ENCODE measurements around the gene ECEL1.
"Not testable (repeated sequence)": the region's sequence is repeated elsewhere in the genome, so short reads cannot be mapped to it uniquely, and the experiment has no call there.

Gene ECEL1

GRCh38 chr2:232487385-232488096 is at the start of gene ECEL1:
Gene ECEL1, minus strand, starts transcription at chr2:232487834. Its CDS starts 1,181 bp downstream, at chr2:232486653.
- no peak for DNase-seq

GRCh38 chr2:232537079-232537478 is 49.4 kb upstream of the ECEL1 start:
- DNase-seq, result peak; percentile 5

GRCh38 chr2:232535761-232536530 is 48.3 kb upstream of the ECEL1 start:
- DNase-seq, result no peak

GRCh38 chr2:232534940-232535651 is 47.5 kb upstream of the ECEL1 start:
- no peak for DNase-seq

- DNase-seq, result no peak
Measured at GRCh38 chr2:232533944-232534710, 46.5 kb upstream of the ECEL1 start.

GRCh38 chr2:232532821-232533220 is 45.2 kb upstream of the ECEL1 start:
- DNase-seq, result not testable (repeated sequence)

GRCh38 chr2:232532419-232532818 is 44.8 kb upstream of the ECEL1 start:
- no peak for DNase-seq

GRCh38 chr2:232530626-232531260 is 43.1 kb upstream of the ECEL1 start:
- no peak for DNase-seq

GRCh38 chr2:232529806-232530547 is 42.3 kb upstream of the ECEL1 start:
- DNase-seq, result no peak

GRCh38 chr2:232528746-232529460 is 41.3 kb upstream of the ECEL1 start:
- DNase-seq, result no peak

GRCh38 chr2:232527905-232528470 is 40.4 kb upstream of the ECEL1 start:
- no peak for DNase-seq

GRCh38 chr2:232526372-232526941 is 38.8 kb upstream of the ECEL1 start:
- DNase-seq, result no peak

GRCh38 chr2:232525791-232526371 is 38.2 kb upstream of the ECEL1 start, which contains the start of gene CHRND:
Gene CHRND, plus strand, starts transcription at chr2:232526160. Its CDS starts 56 bp downstream, at chr2:232526216.
- DNase-seq, result no peak

- no peak for DNase-seq
Measured at GRCh38 chr2:232525199-232525598, 37.6 kb upstream of the ECEL1 start.

GRCh38 chr2:232524771-232525170 is 37.1 kb upstream of the ECEL1 start:
- no peak for DNase-seq

GRCh38 chr2:232523682-232524597 is 36.3 kb upstream of the ECEL1 start:
- peak; percentile 16 for DNase-seq

GRCh38 chr2:232523402-232523681 is 35.7 kb upstream of the ECEL1 start:
- no peak for DNase-seq

- DNase-seq, result no peak
Measured at GRCh38 chr2:232522623-232523401, 35.2 kb upstream of the ECEL1 start.
